ENCODE measurements around the gene PRMT1.

Gene PRMT1

DNA sequence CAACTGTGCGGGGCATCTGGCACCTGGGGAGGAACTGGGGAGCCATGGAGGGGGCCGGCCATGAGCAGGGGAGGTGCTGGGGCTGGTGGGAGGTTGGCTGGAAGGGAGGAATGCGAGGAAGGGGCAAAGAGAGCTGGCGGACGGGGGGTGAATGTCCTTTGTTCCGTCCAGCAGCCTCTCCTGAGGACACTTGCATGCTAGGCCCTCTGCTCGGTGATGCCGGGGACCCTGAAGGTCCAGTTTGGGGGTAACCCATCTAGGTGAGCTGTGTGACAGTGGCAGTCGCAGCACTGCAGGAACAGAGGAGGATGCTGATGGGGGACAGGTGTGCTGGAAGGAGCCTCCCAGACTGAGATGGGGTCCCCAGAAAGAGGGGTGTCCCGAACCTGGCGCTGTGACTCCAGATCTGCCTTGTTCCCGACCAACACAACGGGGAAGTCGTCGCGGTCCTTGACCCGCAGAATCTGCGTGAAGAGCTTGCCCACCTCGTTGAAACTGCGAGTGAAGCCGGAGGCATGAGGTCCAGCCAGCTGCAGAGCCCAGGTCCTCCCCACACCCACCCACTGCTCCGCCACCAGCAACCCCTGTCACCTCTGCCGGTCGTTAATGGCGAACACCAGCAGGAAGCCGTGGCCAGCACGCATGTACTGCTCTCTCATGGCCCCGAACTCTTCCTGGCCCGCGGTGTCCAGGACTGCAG is 40.7 kb upstream of the PRMT1 start:
- no peaks in the 10 kb centered on the region for H3F3A ChIP-seq (ENCODE audit: insufficient read depth, low read length)
- no peaks in the 10 kb centered on the region for H3K79me2 ChIP-seq (ENCODE audit: insufficient read depth, low read length)
- no peaks in the 10 kb centered on the region for H3K27me3 ChIP-seq (ENCODE audit: insufficient read depth, low read length)
- H3K9me2 ChIP-seq (ENCODE audit: low read depth, low read length): no peaks in the 10 kb centered on the region
- peaks cover 6% of the 10 kb centered on the region for H3K4me1 ChIP-seq (ENCODE audit: insufficient read depth, low read length, severe bottlenecking)
- H3K27ac ChIP-seq (ENCODE audit: low read depth, low read length, poor library complexity, severe bottlenecking): no peak overlapping the region
- no peak overlapping the region for H3K4me3 ChIP-seq (ENCODE audit: low read depth, low read length, poor library complexity, severe bottlenecking)
- no peaks in the 10 kb centered on the region for H3K36me3 ChIP-seq (ENCODE audit: insufficient read depth, low read length)
- H3K9ac ChIP-seq (ENCODE audit: low read length): no peak overlapping the region
- no peaks in the 10 kb centered on the region for H3K9me3 ChIP-seq (ENCODE audit: low read length)
- no peak for TF ChIP-seq EZH2 (IDR thresholded peaks at IDR 0.05; ENCODE audit: borderline replicate concordance, low read length)
- no peaks in the 10 kb centered on the region for H4K20me1 ChIP-seq (ENCODE audit: insufficient read depth, low read length)
- H2AFZ ChIP-seq (ENCODE audit: low read length): no peak overlapping the region
- H3K4me2 ChIP-seq (ENCODE audit: low read length): no peak overlapping the region

DNA sequence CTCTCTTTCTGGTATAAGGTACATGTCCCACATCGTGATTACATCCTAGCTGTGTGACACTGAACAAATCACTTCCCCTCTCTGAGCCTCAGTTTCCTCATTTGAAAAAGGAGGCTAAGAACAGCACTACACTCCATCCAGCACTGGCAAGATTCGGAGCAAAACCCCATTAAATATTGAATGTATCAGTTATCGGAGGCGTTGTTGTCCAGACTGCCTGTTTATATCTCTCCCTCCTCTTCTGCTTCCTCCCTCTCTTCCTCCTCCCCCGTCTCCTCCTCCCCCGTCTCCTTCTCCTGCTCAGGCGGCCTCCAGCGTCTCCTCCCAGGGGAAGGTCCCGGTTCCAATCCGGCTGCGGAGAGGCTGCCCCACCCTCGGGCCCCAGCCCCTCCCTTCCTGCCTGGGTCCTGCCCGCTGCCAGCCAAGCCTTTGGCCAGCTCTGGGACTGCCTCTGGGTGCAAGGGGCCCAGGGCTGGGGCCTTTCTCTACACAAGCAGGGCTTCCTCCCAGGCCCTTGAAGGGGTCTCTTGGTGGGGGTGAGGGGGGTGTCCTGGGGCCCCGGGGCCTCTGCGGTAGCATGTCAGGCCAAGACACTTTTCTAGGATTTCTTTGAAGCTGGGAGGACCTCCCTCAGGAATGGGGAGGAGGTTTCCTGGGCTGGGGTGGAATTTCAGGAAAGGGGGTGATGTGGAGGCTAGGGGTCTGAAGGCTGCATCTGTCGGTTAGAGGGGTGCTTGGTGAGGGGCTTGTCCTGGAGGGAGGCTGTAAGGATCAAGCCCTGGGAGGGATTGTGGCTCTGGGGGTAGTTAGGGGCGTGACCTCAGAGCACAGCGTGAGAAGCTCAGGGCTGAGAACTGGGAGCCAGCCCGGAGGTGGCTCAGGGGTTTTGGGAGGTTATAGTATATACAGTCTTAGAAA is 39.0 kb upstream of the PRMT1 start:
- H3K36me3 ChIP-seq (ENCODE audit: insufficient read depth, low read length): no peaks in the 10 kb centered on the region
- H3K4me1 ChIP-seq (ENCODE audit: insufficient read depth, low read length, severe bottlenecking): peaks cover 11% of the 10 kb centered on the region
- no peak overlapping the region for H3K4me3 ChIP-seq (ENCODE audit: low read depth, low read length, poor library complexity, severe bottlenecking)
- H3K9ac ChIP-seq (ENCODE audit: low read length): no peak overlapping the region
- no peak overlapping the region for H3K4me2 ChIP-seq (ENCODE audit: low read length)
- peaks cover 9% of the 10 kb centered on the region for H3K79me2 ChIP-seq (ENCODE audit: insufficient read depth, low read length)
- H4K20me1 ChIP-seq (ENCODE audit: insufficient read depth, low read length): no peaks in the 10 kb centered on the region
- H3F3A ChIP-seq (ENCODE audit: insufficient read depth, low read length): no peaks in the 10 kb centered on the region
- TF ChIP-seq, protein P1, sequence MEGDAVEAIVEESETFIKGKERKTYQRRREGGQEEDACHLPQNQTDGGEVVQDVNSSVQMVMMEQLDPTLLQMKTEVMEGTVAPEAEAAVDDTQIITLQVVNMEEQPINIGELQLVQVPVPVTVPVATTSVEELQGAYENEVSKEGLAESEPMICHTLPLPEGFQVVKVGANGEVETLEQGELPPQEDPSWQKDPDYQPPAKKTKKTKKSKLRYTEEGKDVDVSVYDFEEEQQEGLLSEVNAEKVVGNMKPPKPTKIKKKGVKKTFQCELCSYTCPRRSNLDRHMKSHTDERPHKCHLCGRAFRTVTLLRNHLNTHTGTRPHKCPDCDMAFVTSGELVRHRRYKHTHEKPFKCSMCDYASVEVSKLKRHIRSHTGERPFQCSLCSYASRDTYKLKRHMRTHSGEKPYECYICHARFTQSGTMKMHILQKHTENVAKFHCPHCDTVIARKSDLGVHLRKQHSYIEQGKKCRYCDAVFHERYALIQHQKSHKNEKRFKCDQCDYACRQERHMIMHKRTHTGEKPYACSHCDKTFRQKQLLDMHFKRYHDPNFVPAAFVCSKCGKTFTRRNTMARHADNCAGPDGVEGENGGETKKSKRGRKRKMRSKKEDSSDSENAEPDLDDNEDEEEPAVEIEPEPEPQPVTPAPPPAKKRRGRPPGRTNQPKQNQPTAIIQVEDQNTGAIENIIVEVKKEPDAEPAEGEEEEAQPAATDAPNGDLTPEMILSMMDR (IDR thresholded peaks at IDR 0.05; ENCODE audit: low read length): no peak
- TF ChIP-seq EZH2 (IDR thresholded peaks at IDR 0.05; ENCODE audit: borderline replicate concordance, low read length): no peak
- H3K9me3 ChIP-seq (ENCODE audit: low read length): no peaks in the 10 kb centered on the region
- no peaks in the 10 kb centered on the region for H3K27me3 ChIP-seq (ENCODE audit: insufficient read depth, low read length)
- H3K27ac ChIP-seq (ENCODE audit: low read depth, low read length, poor library complexity, severe bottlenecking): no peak overlapping the region
- no peak overlapping the region for H2AFZ ChIP-seq (ENCODE audit: low read length)
- H3K9me2 ChIP-seq (ENCODE audit: low read depth, low read length): no peaks in the 10 kb centered on the region

DNA sequence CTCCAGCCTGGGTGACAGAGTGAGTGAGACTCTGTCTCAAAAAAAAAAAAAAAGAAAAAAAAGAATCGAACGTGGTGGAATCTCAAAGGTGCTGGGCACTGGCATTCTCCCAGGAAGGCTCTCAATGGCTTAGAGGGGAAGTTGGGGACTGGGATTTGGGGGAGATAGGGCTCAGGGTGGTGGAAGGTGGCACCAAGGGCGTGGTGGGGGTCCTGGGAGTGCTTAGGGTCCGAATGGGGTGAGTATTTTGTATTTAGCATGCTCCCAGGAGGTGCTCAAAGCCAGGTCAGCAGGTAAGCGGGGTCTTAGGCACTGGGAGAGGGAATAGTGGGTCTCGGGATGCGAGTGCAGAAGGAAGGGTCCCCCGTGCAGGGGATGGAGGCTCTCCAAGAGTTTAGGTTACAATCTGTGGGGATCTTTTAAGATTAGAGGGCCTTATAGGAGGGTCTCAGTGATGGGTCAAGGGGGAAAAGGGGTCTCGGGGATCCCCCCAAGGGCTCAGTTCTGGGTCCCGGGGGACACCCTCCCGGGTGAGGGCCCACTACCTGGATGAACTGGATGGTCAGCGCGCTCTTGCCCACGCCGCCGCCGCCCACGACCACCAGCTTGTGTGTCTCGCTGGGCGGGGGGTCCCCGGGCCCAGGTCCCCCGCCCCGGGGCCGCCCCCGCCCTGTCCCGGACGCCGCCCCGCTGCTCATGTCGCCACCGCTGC is 37.5 kb upstream of the PRMT1 start:
- no peak for TF ChIP-seq EZH2 (IDR thresholded peaks at IDR 0.05; ENCODE audit: borderline replicate concordance, low read length)
- TF ChIP-seq, protein P1 (IDR thresholded peaks at IDR 0.05; ENCODE audit: low read length): no peak
- no peak overlapping the region for H2AFZ ChIP-seq (ENCODE audit: low read length)
- H3K4me3 ChIP-seq (ENCODE audit: low read depth, low read length, poor library complexity, severe bottlenecking): peak overlapping the region; percentile 58
- H3F3A ChIP-seq (ENCODE audit: insufficient read depth, low read length): no peaks in the 10 kb centered on the region
- no peaks in the 10 kb centered on the region for H4K20me1 ChIP-seq (ENCODE audit: insufficient read depth, low read length)
- no peaks in the 10 kb centered on the region for H3K27me3 ChIP-seq (ENCODE audit: insufficient read depth, low read length)
- no peaks in the 10 kb centered on the region for H3K9me2 ChIP-seq (ENCODE audit: low read depth, low read length)
- H3K36me3 ChIP-seq (ENCODE audit: insufficient read depth, low read length): peaks cover 5% of the 10 kb centered on the region; the same call in 1 of the 2 replicates
- H3K9ac ChIP-seq (ENCODE audit: low read length): peak overlapping the region; percentile 45; the same call in 1 of the 2 replicates
- no peaks in the 10 kb centered on the region for H3K9me3 ChIP-seq (ENCODE audit: low read length)
- H3K27ac ChIP-seq (ENCODE audit: low read depth, low read length, poor library complexity, severe bottlenecking): no peak overlapping the region
- H3K79me2 ChIP-seq (ENCODE audit: insufficient read depth, low read length): peaks cover 24% of the 10 kb centered on the region
- peak overlapping the region; percentile 75 for H3K4me2 ChIP-seq (ENCODE audit: low read length)
- H3K4me1 ChIP-seq (ENCODE audit: insufficient read depth, low read length, severe bottlenecking): peaks cover 23% of the 10 kb centered on the region

All from OCI-LY1 (cell line).